PFSK-1 (cell line): ENCODE data around the gene PBLD.

Source experiments
- FOXP2 ChIP-seq: optimal IDR thresholded peaks from 2 replicates; pipeline ENCODE3; 2011; ENCODE audit warnings: borderline replicate concordance, control low read depth, inconsistent platforms; ENCODE audit not compliant: insufficient read depth; ENCODE audit errors: extremely low read length, extremely low read depth
- POLR2AphosphoS5 ChIP-seq: IDR thresholded peaks from 2 replicates; pipeline ENCODE4 v1.6.1; 2012; ENCODE audit warnings: low read depth, mild to moderate bottlenecking, control low read depth, low read length, moderate library complexity
- SIN3A ChIP-seq: IDR thresholded peaks from 2 replicates; pipeline ENCODE4 v1.6.1; 2012; ENCODE audit warnings: mild to moderate bottlenecking, low read length, moderate library complexity, borderline replicate concordance; ENCODE audit not compliant: insufficient read depth
- TAF1 ChIP-seq: IDR thresholded peaks from 2 replicates; pipeline ENCODE4 v1.6.1; 2012; ENCODE audit warnings: low read length, control low read depth, borderline replicate concordance; ENCODE audit not compliant: insufficient read depth
- TF ChIP-seq, protein P1 (sequence below), 2 experiments: IDR thresholded peaks; 2 replicates each; pipeline versions ENCODE4 v1.6.1 to v1.8.0; 2011 to 2012; ENCODE audit warnings: low read depth in 2 of 2, low read length in 2 of 2, control low read depth in 1 of 2, inconsistent platforms in 1 of 2, mild to moderate bottlenecking in 1 of 2, moderate library complexity in 1 of 2; ENCODE audit not compliant: insufficient read depth in 1 of 2

DNA sequence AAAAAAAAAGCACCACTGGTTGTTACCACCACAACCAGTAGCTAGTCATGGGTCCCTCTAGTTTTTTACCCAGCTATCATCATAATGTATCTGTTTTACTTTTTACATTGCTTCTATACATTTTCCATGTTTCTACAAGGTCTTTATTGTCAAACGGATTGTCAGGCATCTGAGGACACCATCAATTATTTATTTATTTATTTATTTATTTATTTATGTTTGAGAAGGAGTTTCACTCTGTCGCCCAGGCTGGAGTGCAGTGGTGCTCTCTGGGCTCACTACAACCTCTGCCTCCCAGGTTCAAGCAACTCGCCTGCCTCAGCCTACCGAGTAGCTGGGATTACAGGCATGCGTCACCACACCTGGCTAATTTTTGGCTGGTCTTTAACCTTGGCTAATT lies 29.9 kb downstream of the PBLD start:
- TF ChIP-seq SIN3A (no peak), TAF1 (no peak), POLR2AphosphoS5 (no peak), FOXP2 (no peak)
- TF ChIP-seq, protein P1, sequence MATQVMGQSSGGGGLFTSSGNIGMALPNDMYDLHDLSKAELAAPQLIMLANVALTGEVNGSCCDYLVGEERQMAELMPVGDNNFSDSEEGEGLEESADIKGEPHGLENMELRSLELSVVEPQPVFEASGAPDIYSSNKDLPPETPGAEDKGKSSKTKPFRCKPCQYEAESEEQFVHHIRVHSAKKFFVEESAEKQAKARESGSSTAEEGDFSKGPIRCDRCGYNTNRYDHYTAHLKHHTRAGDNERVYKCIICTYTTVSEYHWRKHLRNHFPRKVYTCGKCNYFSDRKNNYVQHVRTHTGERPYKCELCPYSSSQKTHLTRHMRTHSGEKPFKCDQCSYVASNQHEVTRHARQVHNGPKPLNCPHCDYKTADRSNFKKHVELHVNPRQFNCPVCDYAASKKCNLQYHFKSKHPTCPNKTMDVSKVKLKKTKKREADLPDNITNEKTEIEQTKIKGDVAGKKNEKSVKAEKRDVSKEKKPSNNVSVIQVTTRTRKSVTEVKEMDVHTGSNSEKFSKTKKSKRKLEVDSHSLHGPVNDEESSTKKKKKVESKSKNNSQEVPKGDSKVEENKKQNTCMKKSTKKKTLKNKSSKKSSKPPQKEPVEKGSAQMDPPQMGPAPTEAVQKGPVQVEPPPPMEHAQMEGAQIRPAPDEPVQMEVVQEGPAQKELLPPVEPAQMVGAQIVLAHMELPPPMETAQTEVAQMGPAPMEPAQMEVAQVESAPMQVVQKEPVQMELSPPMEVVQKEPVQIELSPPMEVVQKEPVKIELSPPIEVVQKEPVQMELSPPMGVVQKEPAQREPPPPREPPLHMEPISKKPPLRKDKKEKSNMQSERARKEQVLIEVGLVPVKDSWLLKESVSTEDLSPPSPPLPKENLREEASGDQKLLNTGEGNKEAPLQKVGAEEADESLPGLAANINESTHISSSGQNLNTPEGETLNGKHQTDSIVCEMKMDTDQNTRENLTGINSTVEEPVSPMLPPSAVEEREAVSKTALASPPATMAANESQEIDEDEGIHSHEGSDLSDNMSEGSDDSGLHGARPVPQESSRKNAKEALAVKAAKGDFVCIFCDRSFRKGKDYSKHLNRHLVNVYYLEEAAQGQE (IDR thresholded peaks at IDR 0.05; ENCODE audit: insufficient read depth in 1 of 2, low read depth in 2 of 2, low read length in 2 of 2): no peak
